Neural cell (in vitro differentiated cells): Measurements from ENCODE around the gene RABGAP1L. TPM values are rescaled to one million over a fixed set of nuclear protein-coding genes. Genes with fewer than 3 reads are reported as not detected.

Experiments
- H2AFZ ChIP-seq: fragments of 200-600, 300-800 bp; sonication (generic), shearing (Covaris generic); 2 replicates; pipeline ENCODE4 v1.6.0; 2014; ENCODE audit warnings: low read depth, mild to moderate bottlenecking, antibody characterized with exemption, low read length, moderate library complexity
- H3F3A ChIP-seq: fragments of 200-600 bp; shearing (Covaris generic); 2 replicates; pipeline ENCODE4 v1.6.1; 2016; ENCODE audit warnings: mild to moderate bottlenecking, moderate library complexity, mixed read lengths, antibody characterized with exemption, low read length; ENCODE audit not compliant: insufficient read depth, poor library complexity, severe bottlenecking
- H3K27ac ChIP-seq: fragments of 200-600, 300-800 bp; sonication (generic), shearing (Covaris generic); 2 replicates; pipeline ENCODE4 v1.5.1; 2014; ENCODE audit warnings: mild to moderate bottlenecking, low read length, moderate library complexity
- H3K27me3 ChIP-seq: fragments of 300-800, 200-600 bp; sonication (generic), shearing (Covaris generic); 2 replicates; pipeline ENCODE4 v1.6.0; 2014; ENCODE audit warnings: mild to moderate bottlenecking, low read depth, low read length, moderate library complexity; ENCODE audit not compliant: insufficient read depth
- H3K36me3 ChIP-seq: fragments of 300-800, 200-600 bp; sonication (generic), shearing (Covaris generic); 2 replicates; pipeline ENCODE4 v1.5.1; 2014; ENCODE audit warnings: mild to moderate bottlenecking, antibody characterized with exemption, low read length, moderate library complexity; ENCODE audit not compliant: insufficient read depth
- H3K4me2 ChIP-seq: fragments of 300-800, 200-600 bp; sonication (generic), shearing (Covaris generic); 2 replicates; pipeline ENCODE4 v1.6.0; 2014; ENCODE audit warnings: mild to moderate bottlenecking, low read length
- H3K4me3 ChIP-seq: fragments of 300-800, 200-600 bp; sonication (generic), shearing (Covaris generic); 2 replicates; pipeline ENCODE4 v1.5.1; 2014; ENCODE audit warnings: mild to moderate bottlenecking, low read length, moderate library complexity
- H3K79me2 ChIP-seq: fragments of 200-600 bp; shearing (Covaris generic); replicated peaks from 2 replicates; pipeline ENCODE4 v1.6.0; 2014; ENCODE audit warnings: mild to moderate bottlenecking, low read length, moderate library complexity; ENCODE audit not compliant: insufficient read depth
- H3K9ac ChIP-seq: fragments of 300-800, 200-600 bp; sonication (generic), shearing (Covaris generic); 2 replicates; pipeline ENCODE4 v1.6.1; 2016; ENCODE audit warnings: mild to moderate bottlenecking, low read length, mixed read lengths
- H3K9me2 ChIP-seq: fragments of 200-600 bp; shearing (Covaris generic); 2 replicates; pipeline ENCODE4 v1.6.1; 2016; ENCODE audit warnings: mild to moderate bottlenecking, low read length, mixed read lengths; ENCODE audit not compliant: insufficient read depth
- H3K9me3 ChIP-seq: fragments of 200-600, 300-800 bp; sonication (generic), shearing (Covaris generic); 2 replicates; pipeline ENCODE4 v1.6.1; 2016; ENCODE audit warnings: mild to moderate bottlenecking, mixed run types, low read length, moderate library complexity, mixed read lengths
- H4K20me1 ChIP-seq: fragments of 200-600 bp; shearing (Covaris generic); 2 replicates; pipeline ENCODE4 v1.6.1; 2016; ENCODE audit warnings: mild to moderate bottlenecking, mixed run types; ENCODE audit not compliant: insufficient read depth
- CTCF ChIP-seq: fragments of 450-650 bp; IDR thresholded peaks from 2 replicates; pipeline ENCODE4 v1.5.1; 2014; ENCODE audit warnings: antibody characterized with exemption, mild to moderate bottlenecking, moderate library complexity; ENCODE audit not compliant: poor library complexity, severe bottlenecking
- EP300 ChIP-seq: fragments of 450-650 bp; conservative IDR thresholded peaks from 2 replicates; pipeline ENCODE4 v1.6.1; 2014; ENCODE audit warnings: antibody characterized with exemption, mild to moderate bottlenecking, moderate library complexity; ENCODE audit not compliant: poor library complexity, severe bottlenecking
- EZH2 ChIP-seq: fragments of 200-600, 300-800 bp; shearing (Covaris generic), sonication (generic); IDR thresholded peaks from 2 replicates; pipeline ENCODE4 v1.6.1; 2014; ENCODE audit warnings: antibody characterized with exemption, low read length, borderline replicate concordance, mild to moderate bottlenecking; ENCODE audit not compliant: insufficient read depth, poor library complexity, severe bottlenecking
- MXI1 ChIP-seq: fragments of 450-650 bp; conservative IDR thresholded peaks from 2 replicates; pipeline ENCODE4 v1.6.1; 2014; ENCODE audit warnings: antibody characterized with exemption, mild to moderate bottlenecking; ENCODE audit not compliant: poor library complexity, severe bottlenecking
- POLR2AphosphoS5 ChIP-seq: IDR thresholded peaks from 2 replicates; pipeline ENCODE4 v1.6.1; 2012
- RAD21 ChIP-seq: fragments of 450-650 bp; conservative IDR thresholded peaks from 2 replicates; pipeline ENCODE4 v1.6.1; 2014; ENCODE audit warnings: antibody characterized with exemption, mild to moderate bottlenecking, moderate library complexity
- REST ChIP-seq: IDR thresholded peaks from 2 replicates; pipeline ENCODE4 v1.6.1; 2012; ENCODE audit warnings: borderline replicate concordance
- SMC3 ChIP-seq: fragments of 450-650 bp; conservative IDR thresholded peaks from 2 replicates; pipeline ENCODE4 v1.6.1; 2014; ENCODE audit warnings: antibody characterized with exemption, mild to moderate bottlenecking, moderate library complexity; ENCODE audit not compliant: poor library complexity
- TAF1 ChIP-seq: IDR thresholded peaks from 2 replicates; pipeline ENCODE4 v1.6.1; 2012; ENCODE audit warnings: low read depth
- polyA plus RNA-seq: library from polyadenylated mRNA; depleted of rRNA; stranded (reverse); fragments of >200 nt; gene quantifications from 2 replicates; pipeline ENCODE4 v1.2.3, GENCODE V29; 2014

The RABGAP1L gene
- polyA plus RNA-seq, 1 donor from 2014 or later = 32.2 TPM

GRCh38 chr1:174968750-174969244 lies 809.5 kb downstream of the RABGAP1L start:
- H3K36me3 ChIP-seq = peaks cover 7% of the 10 kb centered on the region
- no peak overlapping the region for H2AFZ ChIP-seq
- no peaks in the 10 kb centered on the region for H3K9me3 ChIP-seq
- H3F3A ChIP-seq = no peaks in the 10 kb centered on the region
- H3K79me2 ChIP-seq = no peaks in the 10 kb centered on the region
- H3K9ac ChIP-seq = no peak overlapping the region
- H3K4me2 ChIP-seq = no peak overlapping the region
- H3K9me2 ChIP-seq = no peaks in the 10 kb centered on the region
- TF ChIP-seq EZH2 (no peak), TAF1 (no peak), SMC3 (no peak), CTCF (no peak), POLR2AphosphoS5 (no peak), MXI1 (no peak), EP300 (no peak), REST (no peak), RAD21 (no peak)
- no peak overlapping the region for H3K27ac ChIP-seq
- no peaks in the 10 kb centered on the region for H3K27me3 ChIP-seq
- no peak overlapping the region for H3K4me3 ChIP-seq
- H4K20me1 ChIP-seq = no peaks in the 10 kb centered on the region

- no peak overlapping the region for H2AFZ ChIP-seq
- no peaks in the 10 kb centered on the region for H3K9me2 ChIP-seq
- H3K36me3 ChIP-seq = peaks cover 7% of the 10 kb centered on the region
- no peak overlapping the region for H3K4me3 ChIP-seq
- no peaks in the 10 kb centered on the region for H3K9me3 ChIP-seq
- TF ChIP-seq EZH2 (no peak), RAD21 (no peak), MXI1 (no peak), REST (no peak), POLR2AphosphoS5 (no peak), TAF1 (no peak), SMC3 (no peak), EP300 (no peak)
- no peaks in the 10 kb centered on the region for H3F3A ChIP-seq
- H3K4me2 ChIP-seq = no peak overlapping the region
- no peaks in the 10 kb centered on the region for H4K20me1 ChIP-seq
- no peaks in the 10 kb centered on the region for H3K79me2 ChIP-seq
- no peak overlapping the region for H3K27ac ChIP-seq
- H3K27me3 ChIP-seq = no peaks in the 10 kb centered on the region
- no peak overlapping the region for H3K9ac ChIP-seq
These were observed 810.7 kb downstream of the RABGAP1L start for GRCh38 chr1:174969977-174970376.
